Testis (tissue), 3 donors: ENCODE measurements around the gene CREBRF. TPM values are rescaled to one million over a fixed set of nuclear protein-coding genes. Genes with fewer than 3 reads are reported as not detected.
"Not testable (repeated sequence)": the region's sequence is repeated elsewhere in the genome, so short reads cannot be mapped to it uniquely, and the experiment has no call there.

Experiments used
- DNase-seq: peaks from one replicate; pipeline ENCODE4 v3.0.0-alpha.2; 2019
- H3K27ac ChIP-seq, 2 donors: fragments of 200-600 bp; sonication (generic); one replicate each; pipeline ENCODE4 v1.5.1; 2019
- H3K27me3 ChIP-seq: fragments of 200-600 bp; sonication (generic); one replicate; pipeline ENCODE4 v1.5.1; 2019
- H3K36me3 ChIP-seq: fragments of 200-600 bp; sonication (generic); one replicate; pipeline ENCODE4 v1.5.1; 2017; ENCODE audit warnings: low read depth; ENCODE audit errors: missing control alignments
- H3K4me1 ChIP-seq: fragments of 200-600 bp; sonication (generic); one replicate; pipeline ENCODE4 v1.5.1; 2019
- H3K4me3 ChIP-seq, 2 donors: fragments of 200-600 bp; sonication (generic); one replicate each; pipeline ENCODE4 v1.5.1; 2017 to 2019
- H3K9me3 ChIP-seq: fragments of 200-600 bp; sonication (generic); one replicate; pipeline ENCODE4 v1.5.1; 2017
- POLR2A ChIP-seq: fragments of 450-650 bp; IDR thresholded peaks from one replicate; pipeline ENCODE4 v1.6.1; 2017; ENCODE audit warnings: antibody characterized with exemption, mild to moderate bottlenecking, moderate library complexity
- WGBS, 2 donors: methylation state at CpG; one replicate each; pipeline ENCODE4 v1.1.5; 2018; 5-methylcytosine and 5-hydroxymethylcytosine counted together
- intact Hi-C: fragments of 100-400 bp; cut with DNase I; formaldehyde crosslinking; loops from one replicate; pipeline ENCODE4 v1.15.1; 2023; ENCODE audit warnings: low total_unique reads
- polyA plus RNA-seq: library from polyadenylated mRNA; stranded (reverse); fragments of 350-450 nt; fragmentation: Illumina TruSeq; extraction: RNeasy Lipid Tissue Mini Kit (QIAGEN cat#74804); gene quantifications from one replicate; pipeline ENCODE4 v1.2.3, GENCODE V29; 2014; ENCODE audit warnings: low read depth, low replicate concordance; ENCODE audit not compliant: insufficient read depth
- total RNA-seq, 2 donors: library from RNA; depleted of rRNA; stranded (reverse); fragments of >200 nt; gene quantifications; one replicate each; pipeline ENCODE4 v1.2.3, GENCODE V29; 2016
- TF ChIP-seq, protein P1 (sequence below), 3 experiments: fragments of 450-650 bp in 2 of 3; fragments of 200-600 bp in 1 of 3; sonication (generic) in 1 of 3; IDR thresholded peaks; one replicate each; pipeline ENCODE4 v1.5.1; 2016 to 2019; ENCODE audit warnings: antibody characterized with exemption in 3 of 3, mild to moderate bottlenecking in 2 of 3, moderate library complexity in 1 of 3

The CREBRF gene
- total and polyA plus RNA-seq, 3 donors from 2014 or later: 24.2 to 58.4 (median 55.6) TPM

DNA sequence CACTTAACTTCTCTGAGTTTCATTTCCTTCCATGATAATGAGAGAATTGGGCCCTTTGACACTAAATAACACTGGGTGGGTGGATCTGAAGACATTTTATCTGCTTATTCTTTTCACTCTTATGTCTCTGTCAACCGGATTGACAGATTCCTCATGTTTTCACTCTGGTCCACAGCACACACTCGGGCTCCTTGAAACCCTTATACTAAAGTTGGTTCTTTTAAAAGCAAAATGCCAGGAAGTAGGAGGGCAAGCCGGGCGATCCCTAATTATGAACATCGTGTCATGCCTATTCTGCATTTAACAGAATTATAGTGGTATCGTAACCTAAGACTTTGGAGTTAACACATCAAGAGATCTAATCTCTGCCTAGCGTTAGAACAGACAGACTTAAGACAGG, 28.2 kb upstream of the CREBRF start:
- TF ChIP-seq, protein P1, sequence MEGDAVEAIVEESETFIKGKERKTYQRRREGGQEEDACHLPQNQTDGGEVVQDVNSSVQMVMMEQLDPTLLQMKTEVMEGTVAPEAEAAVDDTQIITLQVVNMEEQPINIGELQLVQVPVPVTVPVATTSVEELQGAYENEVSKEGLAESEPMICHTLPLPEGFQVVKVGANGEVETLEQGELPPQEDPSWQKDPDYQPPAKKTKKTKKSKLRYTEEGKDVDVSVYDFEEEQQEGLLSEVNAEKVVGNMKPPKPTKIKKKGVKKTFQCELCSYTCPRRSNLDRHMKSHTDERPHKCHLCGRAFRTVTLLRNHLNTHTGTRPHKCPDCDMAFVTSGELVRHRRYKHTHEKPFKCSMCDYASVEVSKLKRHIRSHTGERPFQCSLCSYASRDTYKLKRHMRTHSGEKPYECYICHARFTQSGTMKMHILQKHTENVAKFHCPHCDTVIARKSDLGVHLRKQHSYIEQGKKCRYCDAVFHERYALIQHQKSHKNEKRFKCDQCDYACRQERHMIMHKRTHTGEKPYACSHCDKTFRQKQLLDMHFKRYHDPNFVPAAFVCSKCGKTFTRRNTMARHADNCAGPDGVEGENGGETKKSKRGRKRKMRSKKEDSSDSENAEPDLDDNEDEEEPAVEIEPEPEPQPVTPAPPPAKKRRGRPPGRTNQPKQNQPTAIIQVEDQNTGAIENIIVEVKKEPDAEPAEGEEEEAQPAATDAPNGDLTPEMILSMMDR (IDR thresholded peaks at IDR 0.05): no peak
- no peak for TF ChIP-seq POLR2A
- no peaks in the 10 kb centered on the region for H3K27me3 ChIP-seq
- no peak overlapping the region for H3K4me3 ChIP-seq
- H3K27ac ChIP-seq: no peak overlapping the region
- WGBS, 2 donors: 83 to 86% methylated on average over 7 of the region's 7 CpGs
- H3K36me3 ChIP-seq: no peaks in the 10 kb centered on the region
- intact Hi-C loops: no loop called here
- peaks cover 22% of the 10 kb centered on the region for H3K4me1 ChIP-seq
- no peaks in the 10 kb centered on the region for H3K9me3 ChIP-seq
- DNase-seq: no peak

DNA sequence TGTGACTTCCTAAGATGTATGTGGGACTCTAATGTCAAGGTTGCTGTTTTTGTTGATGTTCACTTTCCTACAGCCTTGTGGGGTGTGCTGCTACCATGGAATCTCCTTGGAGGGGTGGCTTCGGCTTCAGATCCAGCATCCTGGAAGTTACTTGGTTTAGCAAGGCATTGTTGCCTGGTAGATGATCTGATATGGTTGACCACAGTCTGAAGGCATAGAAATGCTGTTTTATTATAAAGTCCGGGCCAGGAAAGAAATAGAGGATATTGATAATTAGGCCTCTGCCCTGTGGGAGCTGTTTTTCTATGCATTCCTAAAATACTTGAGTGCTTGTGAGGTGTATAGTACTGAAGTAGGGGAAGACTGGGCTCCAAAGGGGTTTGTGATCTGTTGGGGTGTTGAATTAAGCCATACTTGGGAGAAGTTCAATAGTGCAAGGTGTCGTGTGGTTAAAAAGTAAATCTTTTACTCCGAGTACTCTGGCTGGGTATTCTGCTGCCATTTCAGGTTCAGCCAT, 27.3 kb upstream of the CREBRF start:
- Histone ChIP-seq H3K27ac (peak overlapping the region; percentile 56 to 80), H3K4me1 (peaks cover 24% of the 10 kb centered on the region)
- intact Hi-C loops: no loop called here

GRCh38 chr5:173029499-173029921, 26.6 kb upstream of the CREBRF start:
- Histone ChIP-seq H3K27ac (peak overlapping the region; percentile 56 to 80), H3K36me3 (no peaks in the 10 kb centered on the region), H3K4me1 (peaks cover 30% of the 10 kb centered on the region), H3K4me3 (no peak overlapping the region), H3K27me3 (no peaks in the 10 kb centered on the region), H3K9me3 (no peaks in the 10 kb centered on the region)
- TF ChIP-seq, protein P1 (IDR thresholded peaks at IDR 0.05): no peak
- no peak for TF ChIP-seq POLR2A
- peak; percentile 44 for DNase-seq
- WGBS, 2 donors: 31 to 33% methylated on average over 5 of the region's 5 CpGs
- intact Hi-C loops: no loop called here

More for the DNA sequence above, 27.3 kb upstream of the CREBRF start:
- Histone ChIP-seq H3K36me3 (no peaks in the 10 kb centered on the region), H3K27me3 (no peaks in the 10 kb centered on the region), H3K4me3 (no peak overlapping the region), H3K9me3 (no peaks in the 10 kb centered on the region)
- TF ChIP-seq POLR2A: no peak
- TF ChIP-seq, protein P1 (IDR thresholded peaks at IDR 0.05): no peak
- DNase-seq: no peak
- WGBS, 2 donors: 75 to 78% methylated on average over 4 of the region's 4 CpGs

DNA sequence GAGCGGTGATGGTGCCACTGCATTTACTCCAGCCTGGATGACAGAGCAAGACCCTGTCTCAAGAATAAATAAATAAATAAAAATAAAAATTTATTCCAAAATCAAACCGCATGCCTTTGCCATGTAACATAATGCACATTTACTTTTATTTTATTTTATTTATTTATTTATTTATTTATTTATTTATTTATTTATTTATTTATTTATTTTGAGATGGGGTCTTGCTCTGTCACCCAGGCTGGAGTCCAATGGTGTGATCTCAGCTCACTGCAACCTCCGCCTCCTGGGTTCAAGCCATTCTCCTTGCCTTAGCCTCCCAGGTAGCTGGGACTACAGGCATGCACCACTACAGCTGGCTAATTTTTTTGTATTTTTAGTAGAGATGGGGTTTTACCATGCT, 24.1 kb upstream of the CREBRF start:
- WGBS, 2 donors: 94 to 98% methylated on average over 3 of the region's 3 CpGs
- H3K36me3 ChIP-seq, intact Hi-C loops, DNase-seq, H3K27me3 ChIP-seq, H3K9me3 ChIP-seq, H3K27ac ChIP-seq, H3K4me3 ChIP-seq: not testable (repeated sequence)
- H3K4me1 ChIP-seq: peaks cover 36% of the 10 kb centered on the region

DNA sequence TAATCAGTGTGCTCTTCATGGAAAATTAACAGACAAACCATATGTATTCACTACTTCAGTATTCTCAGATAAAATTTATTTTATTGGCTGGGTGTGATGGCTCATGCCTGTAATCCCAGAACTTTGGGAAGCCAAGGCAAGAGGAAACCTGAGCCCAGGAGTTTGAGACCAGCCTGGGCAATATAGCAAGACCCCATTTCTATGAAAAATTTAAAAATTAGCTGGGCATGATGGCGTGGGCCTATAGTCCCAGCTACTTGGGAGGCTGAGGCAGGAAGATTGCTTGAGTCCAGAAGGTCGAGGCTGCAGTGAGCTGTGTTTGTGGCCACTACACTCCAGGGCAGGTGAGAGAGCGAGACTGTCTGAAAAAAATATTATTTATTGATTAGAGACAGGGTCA, 23.4 kb upstream of the CREBRF start:
- 90 to 96% methylated on average over 3 of the region's 3 CpGs for whole genome bisulfite sequencing, 2 donors
- DNase-seq: no peak
- no peak for TF ChIP-seq POLR2A
- H3K36me3 ChIP-seq: no peaks in the 10 kb centered on the region
- H3K27me3 ChIP-seq: no peaks in the 10 kb centered on the region
- H3K27ac ChIP-seq: no peak overlapping the region
- intact Hi-C loops: no loop called here
- no peak overlapping the region for H3K4me3 ChIP-seq
- peaks cover 36% of the 10 kb centered on the region for H3K4me1 ChIP-seq
- H3K9me3 ChIP-seq: no peaks in the 10 kb centered on the region

DNA sequence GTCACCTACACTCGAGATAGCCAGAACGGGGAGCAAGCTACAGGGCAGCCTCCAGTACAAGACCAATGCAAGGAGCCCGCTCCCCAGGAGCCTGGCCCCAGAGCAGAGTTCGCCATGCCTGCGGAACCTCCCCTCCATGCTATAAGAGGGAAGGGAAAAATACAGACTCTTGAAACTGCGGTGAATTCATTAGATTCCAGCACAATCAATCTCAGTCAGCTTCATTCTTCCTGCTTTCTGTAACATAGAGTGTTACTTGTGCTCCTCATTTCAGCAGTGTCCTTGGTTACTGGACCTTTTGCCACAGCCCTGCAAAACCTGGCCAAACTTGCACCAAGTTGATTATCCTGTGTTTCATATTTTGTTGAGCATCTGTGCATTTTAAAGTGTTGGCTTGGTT, 22.2 kb upstream of the CREBRF start:
- 71 to 72% methylated on average over 6 of the region's 6 CpGs for WGBS, 2 donors
- no peak for TF ChIP-seq POLR2A
- TF ChIP-seq, protein P1 (IDR thresholded peaks at IDR 0.05): no peak

More for the DNA sequence above, 22.2 kb upstream of the CREBRF start:
- H3K36me3 ChIP-seq: no peaks in the 10 kb centered on the region
- intact Hi-C loops: no loop called here
- no peak for DNase-seq
- no peaks in the 10 kb centered on the region for H3K27me3 ChIP-seq
- no peak overlapping the region for H3K27ac ChIP-seq
- peaks cover 30% of the 10 kb centered on the region for H3K4me1 ChIP-seq
- no peak overlapping the region for H3K4me3 ChIP-seq
- no peaks in the 10 kb centered on the region for H3K9me3 ChIP-seq
